Activated CD8-positive, alpha-beta T cell treated with anti-CD3 and anti-CD28 coated beads for 36 hours (primary cell): ENCODE measurements around the gene SLIT3. TPM values are rescaled to one million over a fixed set of nuclear protein-coding genes. Genes with fewer than 3 reads are reported as not detected.
"Not testable (repeated sequence)": the region's sequence is repeated elsewhere in the genome, so short reads cannot be mapped to it uniquely, and the experiment has no call there.

Experiments
- ATAC-seq: fragments of 200-7000 bp; cut with Tn5 transposase; one replicate; pipeline ENCODE4 v1.10.0; 2021; ENCODE audit warnings: mild to moderate bottlenecking, moderate library complexity
- CTCF ChIA-PET: fragments of 350-600 bp; sonication (Branson Sonifier 250); formaldehyde crosslinking; loops from one replicate; lab custom pipeline; 2021; ENCODE audit warnings: antibody characterized with exemption; lab: Charles Lee
- POLR2A ChIA-PET: fragments of 350-600 bp; sonication (Branson Sonifier 250); formaldehyde crosslinking; loops from one replicate; lab custom pipeline; 2021; ENCODE audit warnings: antibody characterized with exemption; lab: Charles Lee
- DNase-seq: peaks from one replicate; pipeline ENCODE4 v3.0.0-alpha.2; 2020
- H3K27ac Mint-ChIP-seq: one replicate; pipeline ENCODE4 v1.8.0; 2021; ENCODE audit warnings: mild to moderate bottlenecking, mixed read lengths
- H3K27me3 Mint-ChIP-seq: one replicate; pipeline ENCODE4 v1.8.0; 2021; ENCODE audit warnings: mixed read lengths
- H3K36me3 Mint-ChIP-seq: one replicate; pipeline ENCODE4 v1.8.0; 2021; ENCODE audit warnings: low read depth, mixed read lengths
- H3K4me1 Mint-ChIP-seq: one replicate; pipeline ENCODE4 v1.8.0; 2021; ENCODE audit warnings: low read depth, mixed read lengths
- H3K4me3 Mint-ChIP-seq: one replicate; pipeline ENCODE4 v1.8.0; 2021; ENCODE audit warnings: mild to moderate bottlenecking, moderate library complexity, mixed read lengths
- H3K9me3 Mint-ChIP-seq: one replicate; pipeline ENCODE4 v1.8.0; 2021; ENCODE audit warnings: mixed read lengths
- intact Hi-C: fragments of 100-400 bp; cut with micrococcal nuclease; formaldehyde crosslinking; loops from one replicate; pipeline ENCODE4 v1.10.0; 2022
- total RNA-seq, 2 experiments: library from RNA; stranded (reverse); gene quantifications; one replicate each; pipeline ENCODE4 v1.2.3, GENCODE V29; 2021
- TF ChIP-seq, protein P1 (sequence below): fragments of 200-600 bp; IDR thresholded peaks from one replicate; pipeline ENCODE4 v1.8.0; 2022; ENCODE audit warnings: antibody characterized with exemption, mild to moderate bottlenecking

The SLIT3 gene
- total RNA-seq, 2 experiments from 2014 or later: 0.69 to 0.74 TPM

DNA sequence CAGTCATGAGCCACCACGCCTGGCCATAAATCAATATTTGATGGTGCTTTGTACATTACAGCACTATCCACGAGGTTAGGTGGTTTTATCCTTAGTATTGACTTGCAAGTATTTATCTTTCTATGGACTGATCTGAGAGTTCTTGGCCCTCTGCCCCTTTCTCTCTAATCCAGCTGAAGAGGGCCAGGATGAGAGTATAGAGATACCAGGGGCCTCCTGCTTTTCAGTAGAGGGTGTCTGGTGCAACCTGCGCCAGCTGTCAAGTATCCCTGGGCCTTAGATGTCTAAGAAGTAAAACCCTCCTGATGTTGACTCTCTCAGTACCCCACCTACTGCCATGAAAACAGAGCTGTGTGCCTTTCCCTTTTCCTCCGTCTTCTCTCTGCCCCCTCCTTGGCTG is 153.4 kb downstream of the SLIT3 start:
- CTCF ChIA-PET: interaction anchor here (2.2 kb wide), 1 partner anchor 114 kb away, joined by 4 read pairs; no protein-coding TSS in a partner anchor
- DNase-seq (no peak), ATAC-seq (no peak)
- POLR2A ChIA-PET: no interaction called here
- no peaks in the 10 kb centered on the region for H3K36me3 Mint-ChIP-seq
- H3K4me3 Mint-ChIP-seq: no peak overlapping the region
- no peaks in the 10 kb centered on the region for H3K27me3 Mint-ChIP-seq
- TF ChIP-seq, protein P1, sequence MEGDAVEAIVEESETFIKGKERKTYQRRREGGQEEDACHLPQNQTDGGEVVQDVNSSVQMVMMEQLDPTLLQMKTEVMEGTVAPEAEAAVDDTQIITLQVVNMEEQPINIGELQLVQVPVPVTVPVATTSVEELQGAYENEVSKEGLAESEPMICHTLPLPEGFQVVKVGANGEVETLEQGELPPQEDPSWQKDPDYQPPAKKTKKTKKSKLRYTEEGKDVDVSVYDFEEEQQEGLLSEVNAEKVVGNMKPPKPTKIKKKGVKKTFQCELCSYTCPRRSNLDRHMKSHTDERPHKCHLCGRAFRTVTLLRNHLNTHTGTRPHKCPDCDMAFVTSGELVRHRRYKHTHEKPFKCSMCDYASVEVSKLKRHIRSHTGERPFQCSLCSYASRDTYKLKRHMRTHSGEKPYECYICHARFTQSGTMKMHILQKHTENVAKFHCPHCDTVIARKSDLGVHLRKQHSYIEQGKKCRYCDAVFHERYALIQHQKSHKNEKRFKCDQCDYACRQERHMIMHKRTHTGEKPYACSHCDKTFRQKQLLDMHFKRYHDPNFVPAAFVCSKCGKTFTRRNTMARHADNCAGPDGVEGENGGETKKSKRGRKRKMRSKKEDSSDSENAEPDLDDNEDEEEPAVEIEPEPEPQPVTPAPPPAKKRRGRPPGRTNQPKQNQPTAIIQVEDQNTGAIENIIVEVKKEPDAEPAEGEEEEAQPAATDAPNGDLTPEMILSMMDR: no peak
- H3K9me3 Mint-ChIP-seq: no peaks in the 10 kb centered on the region
- no peaks in the 10 kb centered on the region for H3K4me1 Mint-ChIP-seq
- intact Hi-C loops: no loop called here
- H3K27ac Mint-ChIP-seq: no peak overlapping the region

DNA sequence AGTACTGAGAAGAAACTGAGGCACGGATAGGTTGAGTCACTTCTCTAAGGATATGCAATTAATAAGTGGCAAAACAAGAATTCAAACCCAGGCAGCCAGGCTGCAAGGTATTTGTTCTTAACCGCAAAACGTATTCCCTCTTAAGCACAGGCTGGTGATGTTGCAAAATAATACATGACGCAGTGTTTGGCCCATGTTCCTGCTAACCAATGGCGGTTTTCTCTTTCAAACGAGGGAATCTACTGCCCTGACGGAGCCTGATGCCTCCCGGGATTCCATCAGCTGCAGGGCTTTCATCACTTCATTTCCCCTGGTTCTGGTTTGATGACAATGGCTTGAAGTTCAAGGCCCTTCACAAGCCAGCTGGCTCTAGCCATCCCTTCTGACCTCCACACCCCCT is 154.8 kb downstream of the SLIT3 start:
- Mint-ChIP-seq H3K27me3 (peaks cover under 1% of the 10 kb centered on the region), H3K4me1 (no peaks in the 10 kb centered on the region), H3K9me3 (no peaks in the 10 kb centered on the region), H3K36me3 (no peaks in the 10 kb centered on the region), H3K4me3 (no peak overlapping the region), H3K27ac (no peak overlapping the region)
- POLR2A ChIA-PET: no interaction called here
- ATAC-seq (no peak), DNase-seq (no peak)
- TF ChIP-seq, protein P1: no peak
- intact Hi-C loops: no loop called here
- CTCF ChIA-PET: interaction anchor here (2.2 kb wide), 1 partner anchor 112 kb away, joined by 4 read pairs; no protein-coding TSS in a partner anchor

DNA sequence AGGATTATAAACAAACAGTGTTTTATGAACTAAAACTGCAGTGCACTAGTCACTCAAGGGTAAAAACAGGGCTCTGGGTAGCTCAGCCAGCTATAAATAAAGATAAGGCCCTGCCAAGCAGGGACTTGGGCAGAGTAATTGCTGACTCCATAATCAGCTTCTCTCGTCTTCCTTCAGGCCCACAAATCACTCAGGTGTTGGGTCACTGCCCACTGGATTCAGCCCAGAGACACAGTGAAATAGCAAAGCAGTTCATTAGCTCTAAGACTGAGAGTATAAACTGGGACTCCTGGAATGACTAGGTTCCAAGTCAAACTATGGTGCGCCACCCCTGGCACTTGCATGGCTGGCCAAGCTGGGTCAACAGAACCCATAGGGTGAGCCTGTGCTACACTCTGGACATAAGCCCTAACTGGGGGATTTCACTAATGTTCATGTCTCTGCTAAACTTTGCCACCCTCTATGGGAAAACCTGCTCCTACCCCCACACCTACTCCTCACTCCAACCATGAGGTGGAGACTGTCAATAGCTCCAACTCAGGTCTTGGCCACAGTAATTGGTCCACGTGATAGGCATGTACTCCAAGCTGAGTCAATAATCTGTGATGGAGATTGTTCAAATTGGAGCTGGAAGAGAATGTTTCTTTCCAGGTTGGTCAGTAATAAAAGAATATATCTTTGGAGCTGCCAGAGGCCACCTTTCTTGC is 158.5 kb downstream of the SLIT3 start:
- ATAC-seq (no peak), DNase-seq (no peak)
- Mint-ChIP-seq H3K4me3 (no peak overlapping the region), H3K4me1 (no peaks in the 10 kb centered on the region), H3K27ac (no peak overlapping the region), H3K27me3 (peaks cover 4% of the 10 kb centered on the region), H3K9me3 (no peaks in the 10 kb centered on the region), H3K36me3 (no peaks in the 10 kb centered on the region)
- ChIA-PET CTCF (no interaction called here), POLR2A (no interaction called here)
- TF ChIP-seq, protein P1: no peak
- intact Hi-C loops: no loop called here

DNA sequence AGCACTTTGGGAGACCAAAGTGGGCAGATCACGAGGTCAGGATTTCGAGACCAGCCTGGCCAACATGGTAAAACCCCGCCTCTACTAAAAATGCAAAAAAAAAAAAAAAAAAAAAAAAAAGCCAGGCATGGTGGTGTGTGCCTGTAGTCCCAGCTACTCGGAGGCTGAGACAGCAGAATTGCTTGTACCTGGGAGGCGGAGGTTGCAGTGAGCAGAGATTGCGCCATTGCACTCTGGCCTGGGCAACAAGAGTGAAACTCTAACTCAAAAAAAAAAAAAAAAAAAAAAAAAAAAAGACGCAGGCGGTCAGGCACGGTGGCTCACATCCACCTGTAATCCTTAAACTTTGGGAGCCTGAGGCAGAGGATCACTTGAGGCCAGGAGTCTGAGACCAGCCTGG is 160.7 kb downstream of the SLIT3 start:
- H3K4me1 Mint-ChIP-seq, CTCF ChIA-PET, H3K36me3 Mint-ChIP-seq, POLR2A ChIA-PET, DNase-seq, ATAC-seq, H3K27ac Mint-ChIP-seq, H3K27me3 Mint-ChIP-seq, H3K4me3 Mint-ChIP-seq, H3K9me3 Mint-ChIP-seq, intact Hi-C loops: not testable (repeated sequence)

DNA sequence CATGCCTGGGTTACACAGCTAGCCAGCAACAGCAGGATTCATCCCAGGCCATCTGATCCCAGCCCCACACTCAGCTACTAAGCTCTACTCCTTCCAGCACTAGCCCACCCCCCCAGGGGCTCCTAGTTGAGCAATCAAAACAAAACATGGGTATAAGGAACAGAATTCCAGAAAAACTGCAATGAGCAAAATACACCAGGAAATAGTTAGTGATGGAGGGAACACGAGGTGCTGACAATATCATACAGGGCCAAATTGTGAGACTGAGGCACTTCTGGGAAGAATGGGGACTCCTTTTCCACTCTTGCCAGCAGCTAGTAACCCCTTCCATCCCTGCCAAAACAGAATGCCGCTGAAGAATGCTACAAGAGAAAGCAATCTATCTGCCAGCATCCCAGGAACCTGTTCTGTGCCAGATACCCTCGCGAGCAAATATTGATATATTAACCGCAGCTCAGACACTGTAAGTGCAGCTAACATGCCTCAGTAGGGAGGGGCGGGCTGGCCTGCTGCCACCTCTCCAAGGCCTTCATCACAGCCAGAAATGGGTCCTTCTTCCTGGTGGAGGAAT is 161.4 kb downstream of the SLIT3 start:
- POLR2A ChIA-PET: no interaction called here
- DNase-seq: no peak
- no peak for ATAC-seq
- no peak overlapping the region for H3K4me3 Mint-ChIP-seq
- CTCF ChIA-PET: no interaction called here
- TF ChIP-seq, protein P1: no peak
- no peaks in the 10 kb centered on the region for H3K4me1 Mint-ChIP-seq
- H3K27ac Mint-ChIP-seq: no peak overlapping the region
- intact Hi-C loops: no loop called here
- H3K27me3 Mint-ChIP-seq: peaks cover 4% of the 10 kb centered on the region
- H3K36me3 Mint-ChIP-seq: no peaks in the 10 kb centered on the region
- no peaks in the 10 kb centered on the region for H3K9me3 Mint-ChIP-seq
